Mesenteric fat pad (tissue), 1 donor: ENCODE results near the gene CTAG1A. TPM values are rescaled to one million over a fixed set of nuclear protein-coding genes. Genes with fewer than 3 reads are reported as not detected.
"Not testable (repeated sequence)": the region's sequence is repeated elsewhere in the genome, so short reads cannot be mapped to it uniquely, and the experiment has no call there.

ENCODE experiments used
- DNase-seq: peaks from one replicate; pipeline ENCODE4 v3.0.0-alpha.2; 2020; ENCODE audit warnings: low spot score
- long read RNA-seq: library from polyadenylated mRNA; unstranded; transcript quantifications from one replicate; pipeline ENCODE4 v2.0.0, GENCODE V29; 2020
- total RNA-seq: library from RNA; stranded (reverse); fragmentation: NEBNext Ultra II Directional; extraction: Animal tissue kit (Norgen Biotek cat#: 25700); gene quantifications from one replicate; pipeline ENCODE4 v1.2.1, GENCODE V29; 2021
- donor health status: DM: yes; HTN: yes; CAD: no.

The CTAG1A gene
- total RNA-seq = not detected
- long read RNA-seq = 0 reads

GRCh38 chrX:154584585-154585183 is at the start of gene CTAG1A:
TSS of gene CTAG1A (plus strand) at chrX:154585133. CDS start at chrX:154585207, 74 bp downstream.
- not testable (repeated sequence) for DNase-seq

DNA sequence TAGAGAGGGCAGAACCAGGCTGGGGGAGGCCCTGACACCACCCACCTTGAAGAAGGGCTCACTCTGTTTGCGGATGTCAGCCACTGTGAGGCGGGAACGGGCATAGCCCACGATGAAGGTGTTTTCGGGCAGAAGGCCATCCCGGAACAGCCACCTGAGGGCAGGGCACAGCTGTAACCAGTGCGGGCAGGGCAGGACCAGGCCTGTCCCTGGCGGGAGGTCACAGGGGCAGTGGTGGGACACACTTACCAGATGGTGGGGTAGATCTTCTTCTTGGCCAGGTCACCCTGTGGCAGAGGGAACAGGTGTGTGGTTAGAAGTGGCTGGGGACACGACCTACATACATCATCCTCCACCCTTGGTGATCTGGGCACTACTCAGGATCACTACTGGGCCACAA is 49.0 kb upstream of the CTAG1A start:
- no peak for DNase-seq

- DNase-seq = no peak
These were observed 45.9 kb upstream of the CTAG1A start for GRCh38 chrX:154539077-154539476.

GRCh38 chrX:154540365-154540764 is 44.6 kb upstream of the CTAG1A start:
- not testable (repeated sequence) for DNase-seq

GRCh38 chrX:154540897-154541535 is 43.9 kb upstream of the CTAG1A start:
- no peak for DNase-seq

- no peak for DNase-seq
These were observed 43.4 kb upstream of the CTAG1A start for GRCh38 chrX:154541589-154541895.

- no peak for DNase-seq
These were observed 42.8 kb upstream of the CTAG1A start for GRCh38 chrX:154541896-154542722.

DNA sequence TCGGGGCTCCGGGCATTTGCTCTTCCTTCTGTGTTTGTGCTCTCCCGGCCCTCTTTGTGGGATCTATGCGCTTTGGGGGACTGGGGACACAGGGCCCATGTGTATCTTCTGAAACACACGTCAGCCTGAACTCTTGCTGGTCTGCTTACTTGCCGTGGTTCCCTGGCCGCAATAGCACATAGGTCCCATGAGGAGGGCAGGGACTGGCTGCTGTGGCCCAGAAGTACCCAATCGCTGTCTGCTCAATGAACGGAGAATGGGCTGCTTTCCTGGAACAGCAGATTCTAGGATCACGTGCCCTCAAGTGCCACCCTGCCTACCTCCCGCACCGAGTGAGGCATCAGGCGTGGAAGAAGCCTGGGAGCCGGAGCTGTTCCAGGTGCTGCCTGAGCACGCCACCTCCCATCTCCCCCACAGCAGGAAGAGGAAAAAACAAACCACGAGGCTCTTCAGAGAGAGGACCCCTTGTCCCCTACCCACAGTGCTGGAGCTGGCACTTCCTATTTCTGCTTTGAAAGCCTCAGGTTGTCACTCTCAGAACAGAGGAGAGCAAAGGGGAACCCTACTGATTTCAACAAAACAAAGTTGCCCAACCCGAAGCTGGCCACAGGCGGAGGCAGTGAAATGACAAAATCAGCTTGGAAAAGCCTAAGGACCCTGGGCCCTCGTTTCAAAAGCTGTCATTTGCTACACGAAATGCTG is 42.1 kb upstream of the CTAG1A start:
- no peak for DNase-seq

DNA sequence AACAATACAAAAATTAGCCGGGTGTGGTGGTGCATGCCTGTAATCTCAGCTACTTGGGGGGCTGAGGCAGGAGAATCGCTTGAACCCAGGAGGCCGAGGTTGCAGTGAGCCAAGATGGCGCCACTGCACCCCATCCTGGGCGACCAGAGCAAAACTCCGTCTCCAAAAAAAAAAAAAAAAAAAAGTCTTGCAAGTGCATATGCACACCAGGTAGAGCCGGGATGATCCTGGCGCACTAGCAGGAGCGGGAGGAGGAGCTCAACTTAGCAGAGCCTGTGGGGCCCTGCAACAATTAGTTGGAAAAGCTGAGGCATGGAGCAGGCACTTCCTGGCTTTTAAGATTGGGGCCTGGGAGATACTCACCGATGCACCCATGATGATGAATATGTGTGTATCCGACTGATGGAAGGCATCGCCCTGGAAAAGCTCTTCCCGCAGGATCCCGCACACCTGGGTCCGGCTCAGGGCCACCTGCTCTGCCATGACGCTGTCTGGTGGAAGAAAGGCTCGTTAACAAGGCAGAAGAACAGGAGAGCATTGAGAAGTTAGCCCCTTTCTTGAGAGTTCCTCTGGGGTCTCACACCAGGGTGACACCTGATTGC is 39.2 kb upstream of the CTAG1A start:
- no peak for DNase-seq

DNA sequence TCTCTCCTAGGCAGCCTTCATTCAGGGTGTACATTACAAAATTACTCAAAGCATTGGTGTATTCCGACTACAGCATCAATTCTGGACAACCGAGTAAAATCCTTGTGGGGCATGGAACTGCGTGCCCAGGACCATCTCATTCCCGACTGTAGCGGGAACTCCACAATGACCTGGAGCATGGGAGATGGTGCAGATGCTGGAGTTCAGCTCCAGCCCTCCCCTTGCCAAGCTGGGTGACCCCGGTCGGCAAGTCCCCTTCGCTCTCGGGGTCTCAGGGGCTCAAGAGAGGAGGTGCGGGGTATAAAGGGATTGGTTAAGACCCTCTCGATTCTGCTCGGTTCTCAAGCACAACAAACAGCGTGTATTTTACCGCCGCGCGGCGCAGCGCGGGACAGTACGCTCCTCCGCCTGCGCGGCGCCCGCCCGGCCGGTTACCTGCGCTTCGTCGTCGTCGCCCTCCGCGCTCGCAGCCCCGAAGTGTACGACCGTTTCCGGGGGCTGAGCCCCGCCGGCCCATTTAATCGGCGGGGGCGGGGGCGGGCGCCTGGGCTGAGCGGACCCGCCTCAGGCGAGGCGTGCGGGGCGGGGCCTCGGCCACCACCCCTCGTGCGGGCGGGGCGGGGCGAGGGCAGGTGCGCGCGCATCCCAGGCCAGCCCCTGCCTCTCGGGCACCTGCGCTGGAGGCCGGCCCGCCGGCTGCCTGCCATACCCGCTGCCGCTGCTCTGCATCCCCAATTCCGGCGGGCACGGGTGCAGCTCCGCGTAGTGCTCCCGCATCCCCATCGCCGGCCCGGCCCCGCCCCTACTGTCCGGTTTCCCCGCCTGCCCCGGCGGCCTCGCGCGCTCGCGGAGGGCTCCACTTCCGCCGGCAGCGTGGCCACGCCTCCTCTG is 38.3 kb upstream of the CTAG1A start, which contains the start of gene G6PD:
TSS of gene G6PD (minus strand) at position 493 of the 891 bp plus-strand sequence. CDS start 691 bp downstream, outside the sequence.
- DNase-seq = no peak

DNA sequence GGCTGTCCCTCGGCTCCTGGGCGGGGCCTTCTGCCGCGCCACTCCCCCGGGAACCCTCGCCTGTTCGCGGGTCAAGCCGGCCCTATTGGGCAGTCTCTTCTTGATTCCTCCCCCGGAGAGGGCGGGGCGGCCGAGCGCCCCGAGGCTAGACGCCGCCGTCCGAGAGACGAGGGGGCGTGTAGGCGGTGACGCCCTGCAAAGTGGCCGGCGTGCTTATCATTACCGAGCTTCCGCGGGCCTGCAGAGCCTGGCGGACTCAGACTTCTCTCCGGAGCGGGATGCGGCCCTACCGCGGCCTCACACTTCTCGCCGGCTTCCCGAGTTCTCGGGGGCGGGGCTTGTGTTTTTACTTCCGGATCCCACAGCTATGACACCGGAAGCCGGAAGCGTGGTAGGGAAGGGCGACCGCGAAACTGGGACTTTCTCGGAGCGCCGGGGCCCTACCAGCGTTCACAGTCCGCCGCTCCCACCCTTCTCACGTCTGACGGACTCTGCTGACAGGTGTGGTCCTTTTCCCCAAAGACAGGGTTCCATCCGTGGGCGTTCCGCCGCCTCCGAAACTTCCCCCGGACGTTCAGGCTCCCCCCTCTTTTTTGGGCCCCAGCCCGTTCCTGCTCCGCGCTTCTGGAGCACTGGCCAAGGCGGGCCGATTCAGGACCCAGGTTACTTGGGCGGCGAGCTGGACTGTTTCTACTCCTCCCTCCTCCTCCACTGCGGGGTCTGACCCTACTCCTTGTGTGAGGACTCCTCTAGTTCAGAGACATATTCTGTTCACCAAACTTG is 37.5 kb upstream of the CTAG1A start, which contains the start of gene IKBKG:
TSS of gene IKBKG (plus strand) at position 376 of the 783 bp plus-strand sequence. CDS start 4,383 bp downstream, outside the sequence.
- peak; percentile 97 for DNase-seq

DNA sequence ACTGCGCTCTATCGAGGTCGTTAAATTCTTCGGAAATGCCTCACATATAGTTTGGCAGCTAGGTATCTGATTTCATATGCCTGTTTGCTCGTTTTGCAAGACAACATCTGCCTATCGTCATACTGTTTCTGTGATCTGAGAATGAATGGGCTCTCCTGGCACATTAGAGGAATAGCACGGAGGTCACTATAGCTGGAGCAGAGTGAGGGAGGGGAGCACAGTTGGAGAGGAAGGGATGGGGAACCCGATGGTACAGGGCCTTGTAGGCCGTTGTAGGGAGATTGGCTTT is 37.0 kb upstream of the CTAG1A start:
- DNase-seq = no peak

GRCh38 chrX:154549766-154550165 is 35.2 kb upstream of the CTAG1A start:
- no peak for DNase-seq

- DNase-seq = not testable (repeated sequence)
These were observed 32.7 kb upstream of the CTAG1A start for GRCh38 chrX:154552112-154552806.

DNA sequence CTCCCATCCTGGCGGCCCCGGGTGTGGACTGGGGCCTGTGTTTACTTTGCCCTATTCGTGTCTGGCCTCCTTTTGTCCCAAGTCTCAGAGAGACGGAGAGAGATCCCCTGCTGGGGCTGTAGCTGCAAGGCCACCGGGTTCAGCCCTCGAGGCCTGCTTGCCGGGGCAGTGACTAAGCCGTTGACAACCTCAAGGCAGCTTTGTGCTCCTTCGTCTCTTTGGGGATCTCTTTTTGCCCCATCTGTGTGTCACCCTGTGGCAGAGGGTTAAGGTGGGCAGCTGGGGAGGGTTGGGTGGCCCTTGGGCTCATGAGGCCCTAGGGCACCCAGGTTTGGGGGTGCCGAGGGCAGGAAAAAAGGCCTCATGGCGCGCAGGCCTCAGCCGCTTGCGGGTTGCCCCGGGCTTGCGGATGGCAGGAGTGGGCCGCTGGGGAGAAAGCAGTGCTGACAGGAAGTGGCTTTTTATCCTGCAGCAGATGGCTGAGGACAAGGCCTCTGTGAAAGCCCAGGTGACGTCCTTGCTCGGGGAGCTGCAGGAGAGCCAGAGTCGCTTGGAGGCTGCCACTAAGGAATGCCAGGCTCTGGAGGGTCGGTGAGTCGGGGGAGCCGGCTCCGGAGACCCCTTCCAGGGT is 26.8 kb upstream of the CTAG1A start:
- DNase-seq = not testable (repeated sequence)

DNA sequence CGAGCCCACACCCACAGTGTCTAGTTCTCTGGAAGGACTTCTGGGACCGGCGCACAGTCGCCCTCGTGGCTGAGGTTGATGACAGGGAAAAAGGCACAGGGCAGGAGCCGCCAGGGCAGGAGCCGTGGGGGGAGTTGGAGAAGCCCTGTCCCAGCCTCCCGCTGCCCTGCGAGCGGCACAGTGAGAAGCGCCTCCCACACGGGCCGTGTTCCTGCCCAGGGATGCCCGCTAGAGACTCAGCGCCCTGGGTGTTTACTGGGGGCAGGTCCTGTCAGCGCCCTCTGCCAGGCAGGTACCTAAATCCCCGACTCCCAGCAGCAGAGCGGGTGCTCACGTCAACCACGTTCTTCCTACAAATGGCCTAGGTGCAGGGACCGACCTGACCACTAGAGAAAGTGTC is 26.0 kb upstream of the CTAG1A start:
- DNase-seq = not testable (repeated sequence)

- DNase-seq = not testable (repeated sequence)
These were observed 24.6 kb upstream of the CTAG1A start for GRCh38 chrX:154560326-154560725.

- DNase-seq = not testable (repeated sequence)
These were observed 22.6 kb upstream of the CTAG1A start for GRCh38 chrX:154562295-154562694.
